Measurements from ENCODE around the gene RAD9B.
"Not testable (repeated sequence)": the region's sequence is repeated elsewhere in the genome, so short reads cannot be mapped to it uniquely, and the experiment has no call there.

Gene RAD9B

DNA sequence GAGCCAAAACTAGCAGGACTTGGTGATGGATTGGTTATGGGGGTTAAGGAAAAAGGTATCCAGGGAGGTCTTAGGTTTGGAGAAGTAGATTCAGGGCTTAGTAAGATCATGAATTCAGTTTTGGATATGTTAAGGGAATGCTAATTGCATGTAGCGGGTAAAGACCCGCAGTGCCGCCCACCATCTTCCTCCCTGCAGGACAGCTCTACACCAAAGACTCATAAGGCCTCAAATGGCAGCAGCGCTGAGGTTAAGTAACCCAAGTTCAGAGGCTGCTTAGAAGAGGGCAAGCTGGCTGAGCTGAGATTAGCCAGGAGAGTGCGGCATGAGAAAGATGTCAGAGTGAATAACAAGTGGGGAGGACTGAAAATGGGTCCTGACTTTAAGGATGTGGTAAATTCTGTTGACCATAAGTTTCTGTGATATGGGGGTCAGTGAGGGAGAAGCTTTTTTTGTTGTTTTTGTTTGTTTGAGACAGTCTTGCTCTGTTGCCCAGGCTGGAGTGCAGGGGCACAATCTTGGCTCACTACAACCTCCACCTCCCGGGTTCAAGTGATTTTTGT is 26.2 kb downstream of the RAD9B start:
- DNase-seq (ENCODE audit: low spot score): no peak

DNA sequence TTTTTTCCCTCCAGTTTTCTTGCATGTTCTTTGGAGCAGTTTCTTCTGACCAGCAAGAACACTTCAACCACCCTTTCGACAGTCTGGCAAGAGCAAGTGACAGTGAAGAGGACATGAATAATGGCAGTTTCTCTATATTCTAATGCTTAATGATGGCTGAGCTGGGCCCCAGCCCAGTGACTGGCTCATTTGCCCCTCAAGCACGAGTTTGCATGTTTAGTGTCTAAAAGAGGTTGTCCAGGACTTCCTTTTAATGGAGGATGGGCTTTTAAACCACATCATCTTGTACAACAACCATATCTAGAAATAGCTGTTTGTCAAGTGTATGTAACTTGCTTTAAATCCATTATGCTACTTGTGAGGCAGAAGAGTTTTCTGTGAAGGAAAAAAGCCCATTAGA is 28.4 kb downstream of the RAD9B start:
- DNase-seq (ENCODE audit: low spot score): peak; percentile 63

DNA sequence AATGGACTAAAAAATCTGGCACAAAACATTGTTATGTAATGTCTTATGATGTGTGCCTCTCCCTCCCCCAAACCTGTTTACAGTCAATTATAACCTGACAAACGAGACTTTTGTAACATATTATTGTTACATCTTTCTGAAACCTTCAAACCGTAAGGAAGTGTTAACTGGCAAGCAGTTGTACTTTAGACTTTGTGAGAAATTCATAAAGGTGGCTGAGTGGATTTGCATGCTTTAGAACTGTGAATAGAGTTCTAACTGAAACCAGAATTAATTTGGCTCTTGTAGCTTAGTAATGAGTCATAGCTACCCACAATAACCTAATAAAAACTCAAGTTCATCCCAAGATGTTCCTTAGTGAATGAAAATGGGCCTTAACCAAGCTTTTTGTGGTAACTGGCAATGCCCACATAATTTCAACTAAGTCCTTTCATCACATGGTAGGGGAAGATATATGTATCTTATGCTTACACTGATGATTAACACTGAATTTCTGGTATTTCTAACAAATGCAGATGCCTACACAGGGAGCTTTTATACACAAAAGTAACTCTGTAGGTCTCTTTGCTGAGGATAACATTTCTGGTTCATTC is 29.7 kb downstream of the RAD9B start:
- DNase-seq (ENCODE audit: low spot score): peak; percentile 27

DNA sequence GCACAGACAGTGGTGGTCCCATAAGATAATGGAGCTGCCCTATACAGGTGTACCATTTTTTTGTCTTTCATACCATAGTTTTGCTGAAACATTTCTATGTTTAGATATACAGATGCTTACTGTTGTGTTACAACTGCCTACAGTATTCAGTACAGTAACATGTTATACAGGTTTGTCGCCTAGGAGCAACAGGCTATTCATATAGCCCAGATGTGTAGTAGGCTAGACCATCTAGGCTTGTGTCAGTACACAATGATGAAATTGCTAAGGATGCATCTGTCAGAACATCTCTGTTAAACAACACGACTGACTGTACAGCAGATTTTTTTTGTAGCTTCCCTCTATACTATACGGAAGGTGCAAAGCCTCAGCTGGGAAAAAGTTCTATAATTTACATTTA is 30.5 kb downstream of the RAD9B start:
- DNase-seq (ENCODE audit: low spot score): no peak

DNA sequence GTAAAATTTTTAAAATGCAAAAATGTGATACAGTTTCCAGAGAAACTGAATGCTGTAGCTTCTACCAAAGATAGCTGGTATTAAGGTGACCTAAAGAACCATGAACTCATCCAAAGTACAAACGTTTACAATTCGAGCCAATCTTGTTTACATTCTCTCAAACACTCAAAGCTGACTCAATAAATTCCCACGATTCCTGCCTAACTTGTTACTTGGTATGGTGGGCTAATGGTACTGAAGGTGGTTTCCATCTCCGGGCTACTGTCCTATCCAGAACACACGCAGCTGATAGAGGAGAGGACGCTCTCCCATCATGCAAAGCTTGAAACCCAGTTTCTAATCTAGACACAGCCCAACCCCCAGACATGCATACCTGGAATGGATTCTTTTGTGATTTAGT is 31.5 kb downstream of the RAD9B start:
- no peak for DNase-seq (ENCODE audit: low spot score)

DNA sequence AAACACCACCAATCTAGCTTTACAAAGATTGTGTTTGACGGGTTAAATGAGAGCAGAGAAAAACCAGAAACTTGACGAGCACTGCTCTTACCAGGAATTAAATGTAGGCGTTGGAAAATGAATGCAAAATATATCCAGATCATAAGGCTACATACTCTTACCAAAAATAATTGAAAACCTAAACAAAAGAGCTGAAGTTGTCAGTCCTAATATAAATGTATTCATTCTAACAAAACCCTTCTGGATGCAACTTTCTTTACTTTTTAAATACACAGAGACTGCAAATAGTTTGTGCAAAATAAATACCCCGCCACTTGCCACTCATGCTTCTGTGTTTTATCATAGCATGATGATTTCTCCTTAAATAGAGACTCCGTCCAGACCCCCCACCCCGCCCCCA is 32.7 kb downstream of the RAD9B start:
- no peak for DNase-seq (ENCODE audit: low spot score)

DNA sequence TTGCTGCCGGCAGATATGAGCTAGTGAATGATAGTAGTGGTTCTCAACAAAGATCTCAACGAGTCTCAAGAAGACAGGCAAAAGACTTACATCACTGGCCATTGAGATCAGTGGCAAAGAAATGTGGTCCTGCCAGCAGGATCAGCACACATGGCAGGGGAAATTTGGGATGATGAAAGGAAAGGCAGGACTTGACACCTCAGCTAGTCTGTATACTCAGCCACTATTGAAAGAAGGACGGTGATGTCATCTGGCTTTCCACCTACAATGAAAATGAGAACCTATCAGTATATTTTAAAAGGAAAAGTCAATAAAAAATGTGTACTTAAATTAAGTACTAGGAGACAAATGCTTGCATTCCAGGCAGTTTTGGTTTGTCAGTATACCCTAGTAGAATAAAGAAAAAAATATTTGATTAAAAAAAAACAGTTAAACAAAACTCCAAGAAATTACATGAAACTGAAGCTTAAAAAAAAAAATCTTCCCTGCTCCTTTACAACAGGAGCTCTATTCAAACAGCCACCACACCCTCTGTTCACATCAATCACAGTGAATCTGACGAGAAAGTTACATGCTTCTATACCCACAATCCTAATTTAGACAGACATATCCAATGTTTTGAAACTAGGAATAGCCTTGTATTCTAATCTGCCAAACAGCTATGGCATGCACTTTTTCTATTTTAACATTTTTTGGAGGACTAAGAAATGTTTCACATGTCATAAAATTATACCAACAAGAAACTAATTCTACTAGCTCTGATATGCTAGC is 34.9 kb downstream of the RAD9B start:
- no peak for DNase-seq (ENCODE audit: low spot score)

DNA sequence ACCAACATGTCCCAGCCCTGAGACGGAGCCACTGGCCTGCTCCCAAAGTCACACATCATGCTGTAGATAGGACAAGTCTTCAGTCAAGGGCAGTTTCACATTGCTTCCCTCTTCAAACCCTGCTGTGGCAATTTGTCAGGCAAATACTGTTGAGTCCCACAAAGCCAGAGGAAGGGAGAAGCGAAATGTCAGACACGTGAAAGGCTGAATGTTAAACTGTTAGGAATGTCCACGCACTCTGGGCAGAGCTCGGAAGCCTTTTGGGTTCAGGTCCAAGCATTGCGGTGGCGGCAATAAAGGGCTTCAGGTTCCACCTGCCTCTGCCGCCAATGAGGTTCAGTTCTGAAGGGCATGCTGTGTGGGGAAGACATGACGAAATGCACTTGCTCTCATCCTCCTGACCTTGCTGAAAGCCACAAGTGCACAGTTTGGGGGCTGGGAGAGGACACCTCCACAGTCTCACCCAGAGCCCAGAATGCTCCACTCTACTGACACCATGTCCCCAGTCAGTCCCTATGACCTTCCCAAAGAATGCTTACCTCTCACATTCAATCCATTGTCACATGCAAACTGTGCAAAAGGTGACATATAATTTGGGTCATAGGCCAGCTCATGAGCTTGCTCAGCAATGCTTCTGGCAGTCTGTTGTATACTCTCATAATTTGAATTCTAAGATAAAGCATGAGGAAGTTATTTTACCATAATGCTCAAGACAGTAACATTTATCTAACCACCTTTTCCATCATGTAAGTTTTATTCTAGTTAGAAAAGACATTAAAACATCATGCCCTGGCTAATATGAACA is 35.7 kb downstream of the RAD9B start:
- no peak for DNase-seq (ENCODE audit: low spot score)

DNA sequence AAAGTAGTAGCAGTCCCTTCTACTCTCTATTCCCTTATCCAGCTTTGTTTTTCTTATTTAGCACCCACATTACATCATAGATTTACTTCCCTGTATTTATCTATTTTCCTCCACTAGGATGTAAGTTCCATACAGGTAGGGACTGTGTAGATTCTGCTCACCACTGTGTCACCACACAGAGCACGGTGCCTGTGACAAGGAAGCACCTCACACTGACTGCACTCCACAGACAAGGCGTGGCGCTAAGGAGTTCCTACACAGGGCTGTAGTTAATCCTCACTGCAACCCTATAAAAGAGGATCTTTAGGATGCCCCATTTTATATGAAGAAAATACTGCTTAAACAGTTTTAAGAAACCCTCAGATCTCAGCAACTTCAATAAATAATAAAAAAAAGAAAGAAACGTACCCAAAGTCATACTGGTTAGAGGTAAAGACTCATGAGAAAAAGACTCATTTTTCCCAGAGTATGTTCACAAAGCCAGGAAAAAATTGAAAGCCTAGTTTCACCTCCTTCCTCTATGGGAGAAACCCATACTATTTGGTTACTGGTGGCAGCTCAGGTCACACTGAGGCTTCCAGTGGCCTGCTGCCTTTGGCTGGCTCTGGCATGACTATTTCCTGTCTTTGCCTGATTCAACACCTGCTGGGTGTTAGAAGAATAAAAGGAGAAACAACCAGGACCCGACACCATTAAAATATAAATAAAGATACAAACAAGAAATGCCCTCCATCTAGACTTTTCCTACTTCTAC is 36.9 kb downstream of the RAD9B start:
- DNase-seq (ENCODE audit: low spot score): no peak

DNA sequence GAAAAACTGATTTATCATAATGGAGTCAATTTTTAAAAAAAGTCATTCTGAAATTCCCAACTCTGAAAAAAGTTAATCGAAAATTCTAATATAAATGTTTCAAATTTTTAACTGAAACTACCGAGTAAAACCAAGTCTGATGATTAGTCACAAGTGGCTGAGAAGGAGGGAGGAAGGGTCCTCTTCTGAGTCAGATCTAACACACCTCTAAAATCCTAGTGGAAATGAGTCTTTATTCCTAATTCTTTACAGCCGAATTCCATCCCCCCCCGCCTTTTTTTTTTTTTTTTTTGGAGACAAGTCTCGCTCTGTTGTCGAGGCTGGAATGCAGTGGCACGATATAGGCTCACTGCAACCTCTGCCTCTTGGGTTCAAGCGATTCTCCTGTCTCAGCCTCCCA is 37.9 kb downstream of the RAD9B start:
- no peak for DNase-seq (ENCODE audit: low spot score)

DNA sequence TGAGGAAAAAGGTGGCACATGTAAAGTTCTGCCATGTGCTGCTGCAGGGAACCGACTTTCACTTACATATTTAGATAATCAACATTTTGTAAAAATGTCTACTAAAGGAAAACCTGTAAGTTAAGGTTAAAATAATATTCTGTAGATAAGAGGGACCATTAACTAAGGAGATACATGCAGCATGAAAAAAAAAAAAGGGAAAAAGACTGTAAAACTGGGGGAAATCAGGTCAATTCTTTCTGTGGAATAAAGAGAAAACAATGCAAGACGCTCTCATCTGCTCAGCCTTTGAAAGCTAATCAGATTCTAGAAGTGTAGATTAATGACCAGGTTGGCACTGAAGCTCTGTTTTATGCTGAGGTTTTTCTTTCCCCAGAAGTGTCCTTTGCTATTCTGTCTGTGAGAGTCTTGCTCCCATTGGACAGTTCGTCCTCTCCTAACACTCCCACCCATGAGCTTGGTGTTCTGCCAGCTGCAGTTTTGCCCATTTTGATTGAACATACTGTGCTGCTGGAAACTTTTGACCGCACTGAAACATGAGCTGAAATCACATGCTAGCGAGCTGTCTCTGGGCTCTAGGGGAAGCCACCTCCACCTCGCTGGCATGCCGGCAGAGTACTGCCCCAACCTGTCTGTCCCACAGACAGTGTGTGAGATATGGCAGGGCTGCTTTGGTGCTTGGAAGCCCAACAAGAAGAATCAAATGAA is 41.3 kb downstream of the RAD9B start:
- no peak for DNase-seq (ENCODE audit: low spot score)

DNA sequence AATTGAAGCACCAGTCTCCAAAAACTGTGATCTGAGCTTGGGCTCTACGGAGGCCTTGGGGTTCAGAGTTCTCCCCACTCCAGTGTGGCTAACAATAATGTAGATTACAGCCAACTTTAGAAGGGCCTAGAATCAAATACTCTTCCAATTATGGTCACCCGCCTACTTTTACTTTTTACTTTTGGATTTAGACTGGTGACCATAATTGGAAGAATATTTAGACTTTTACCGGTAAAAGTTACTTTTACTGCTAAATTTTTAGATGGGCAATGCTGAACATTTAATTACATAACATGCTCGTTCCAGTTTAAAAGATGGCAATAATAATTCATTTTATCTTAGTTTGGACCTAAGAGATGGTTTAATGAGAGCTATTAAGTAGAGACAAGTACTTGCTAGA is 41.8 kb downstream of the RAD9B start:
- no peak for DNase-seq (ENCODE audit: low spot score)

DNA sequence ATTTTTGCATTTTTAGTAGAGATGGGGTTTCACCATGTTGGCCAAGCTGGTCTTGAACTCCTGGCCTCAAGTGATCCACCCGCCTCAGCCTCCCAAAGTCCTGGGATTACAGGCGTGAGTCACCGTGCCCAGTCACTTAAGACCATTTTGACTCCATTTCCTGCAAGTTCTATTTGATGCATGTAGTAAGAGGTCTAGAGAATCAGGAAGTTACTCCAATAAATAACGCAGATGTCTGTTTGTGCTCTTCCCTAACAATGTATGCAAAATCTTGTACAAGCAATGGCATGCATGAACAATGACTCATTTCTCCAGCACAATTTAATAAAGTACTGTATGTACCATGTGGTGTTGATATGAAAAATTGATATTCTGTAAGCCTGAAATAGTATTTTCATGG is 43.1 kb downstream of the RAD9B start:
- not testable (repeated sequence) for DNase-seq (ENCODE audit: low spot score)

DNA sequence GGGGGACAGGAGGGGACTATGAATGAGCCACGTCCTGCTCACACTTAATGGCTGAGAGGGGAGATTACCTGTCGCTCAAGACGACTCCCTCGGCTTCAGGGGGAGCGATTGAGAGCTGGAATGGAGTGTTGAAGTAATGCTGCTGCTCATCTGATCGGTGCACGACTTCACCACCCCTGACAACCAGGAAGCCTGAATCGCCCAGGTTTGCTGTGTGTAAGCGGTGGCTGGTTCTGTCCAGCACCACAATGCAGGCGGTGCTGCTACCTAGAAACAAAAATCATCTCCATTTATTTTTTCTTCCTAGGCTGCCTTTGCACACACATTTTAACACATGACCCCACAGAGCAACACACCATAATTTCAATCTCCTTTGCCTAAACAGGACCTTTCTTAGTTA is 43.7 kb downstream of the RAD9B start:
- no peak for DNase-seq (ENCODE audit: low spot score)

DNA sequence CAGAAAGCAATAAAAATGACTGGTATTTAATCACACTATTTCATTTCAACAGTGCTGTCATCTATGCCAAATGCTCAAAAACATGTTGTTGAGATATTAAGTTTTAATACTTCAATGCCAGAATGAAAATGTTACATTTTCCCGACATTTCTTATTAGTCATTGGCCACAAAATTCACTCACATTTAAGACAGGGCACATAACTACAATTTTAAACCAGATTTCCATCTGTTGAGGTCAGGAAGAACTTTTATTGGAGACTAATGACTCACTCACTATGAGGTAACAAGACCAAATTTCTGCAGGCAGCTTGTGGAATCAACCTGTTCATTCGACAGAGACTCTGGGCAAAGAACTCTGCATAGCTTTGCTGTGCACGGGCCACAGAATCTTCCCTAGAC is 44.2 kb downstream of the RAD9B start:
- DNase-seq (ENCODE audit: low spot score): no peak

DNA sequence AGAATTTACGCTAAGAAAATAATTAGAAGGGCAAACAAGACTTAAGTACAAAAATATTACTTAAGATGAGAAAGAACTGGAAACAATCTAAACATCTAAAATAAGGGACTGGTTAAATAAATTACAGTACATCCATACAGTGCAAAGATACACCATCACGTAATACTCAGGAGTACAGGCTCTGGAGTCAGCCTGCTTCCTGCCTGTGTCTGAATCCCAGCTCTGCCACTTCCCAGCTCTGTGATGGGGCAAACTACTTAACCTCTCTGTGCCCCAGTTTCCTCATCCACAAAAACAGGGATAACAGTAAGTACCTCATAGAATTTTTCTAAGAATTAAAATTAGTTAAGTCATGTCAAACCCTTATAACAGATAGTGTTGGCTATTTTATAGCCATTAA is 45.0 kb downstream of the RAD9B start:
- DNase-seq (ENCODE audit: low spot score): no peak

DNA sequence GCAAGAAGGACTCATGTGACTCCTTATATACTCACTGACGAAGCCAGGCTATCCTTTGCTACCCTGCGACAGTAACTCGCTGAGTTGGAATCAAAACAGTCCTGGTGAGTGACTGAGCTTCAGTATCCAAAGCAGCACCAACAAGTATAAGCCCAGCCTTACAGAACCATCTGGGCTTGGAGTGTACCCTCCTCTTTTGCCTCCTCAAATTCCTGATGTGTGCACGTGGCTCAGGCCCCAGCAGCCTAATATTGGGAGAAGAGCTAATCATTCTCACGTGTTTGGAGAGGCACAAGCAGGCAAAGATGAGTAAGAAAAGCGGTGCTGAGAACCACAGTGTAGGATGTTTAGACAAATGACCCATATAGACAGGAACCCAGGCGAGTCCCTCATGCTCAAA is 46.5 kb downstream of the RAD9B start:
- no peak for DNase-seq (ENCODE audit: low spot score)

DNA sequence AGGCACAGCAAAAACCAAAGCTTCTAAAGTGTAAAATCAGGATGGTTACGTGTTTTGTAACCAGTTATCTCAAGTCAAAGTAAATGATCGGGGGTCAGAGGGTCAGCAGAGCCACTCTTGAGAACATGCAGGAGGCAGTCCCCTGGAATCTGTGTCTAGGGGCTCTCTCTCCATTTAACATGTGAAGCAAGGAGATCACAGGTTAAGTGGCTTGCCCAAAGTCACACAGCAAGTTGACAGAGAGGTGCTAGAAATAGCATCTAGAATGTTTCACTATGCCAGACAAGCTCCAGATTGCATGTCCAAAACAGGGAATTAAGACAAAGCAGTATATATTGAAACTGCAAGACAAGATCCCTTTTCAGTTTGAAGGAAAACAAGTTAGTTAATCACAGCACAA is 47.6 kb downstream of the RAD9B start:
- DNase-seq (ENCODE audit: low spot score): no peak

DNA sequence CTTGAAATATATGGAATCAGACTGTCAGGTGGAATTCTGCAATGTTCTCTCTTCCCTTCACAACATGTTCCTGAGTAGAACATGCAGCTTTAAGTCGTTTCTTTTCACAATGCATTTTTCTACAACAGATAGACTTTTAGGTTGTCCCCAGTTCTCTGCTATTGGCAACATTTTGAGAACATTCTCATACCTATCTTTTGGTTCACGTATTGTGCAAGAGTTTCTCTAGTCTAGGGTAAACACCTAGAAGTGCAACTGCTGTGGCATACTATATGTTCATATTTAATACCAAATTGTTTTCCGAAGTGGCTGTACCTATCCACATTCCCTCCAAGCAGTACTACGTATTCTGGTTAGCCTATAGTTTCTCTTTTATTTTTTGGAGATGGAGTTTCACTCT is 48.9 kb downstream of the RAD9B start:
- DNase-seq (ENCODE audit: low spot score): no peak
